ENCODE measurements around the gene APOL4.
"Not testable (repeated sequence)": the region's sequence is repeated elsewhere in the genome, so short reads cannot be mapped to it uniquely, and the experiment has no call there.

Gene APOL4, protein sequence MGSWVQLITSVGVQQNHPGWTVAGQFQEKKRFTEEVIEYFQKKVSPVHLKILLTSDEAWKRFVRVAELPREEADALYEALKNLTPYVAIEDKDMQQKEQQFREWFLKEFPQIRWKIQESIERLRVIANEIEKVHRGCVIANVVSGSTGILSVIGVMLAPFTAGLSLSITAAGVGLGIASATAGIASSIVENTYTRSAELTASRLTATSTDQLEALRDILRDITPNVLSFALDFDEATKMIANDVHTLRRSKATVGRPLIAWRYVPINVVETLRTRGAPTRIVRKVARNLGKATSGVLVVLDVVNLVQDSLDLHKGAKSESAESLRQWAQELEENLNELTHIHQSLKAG

DNA sequence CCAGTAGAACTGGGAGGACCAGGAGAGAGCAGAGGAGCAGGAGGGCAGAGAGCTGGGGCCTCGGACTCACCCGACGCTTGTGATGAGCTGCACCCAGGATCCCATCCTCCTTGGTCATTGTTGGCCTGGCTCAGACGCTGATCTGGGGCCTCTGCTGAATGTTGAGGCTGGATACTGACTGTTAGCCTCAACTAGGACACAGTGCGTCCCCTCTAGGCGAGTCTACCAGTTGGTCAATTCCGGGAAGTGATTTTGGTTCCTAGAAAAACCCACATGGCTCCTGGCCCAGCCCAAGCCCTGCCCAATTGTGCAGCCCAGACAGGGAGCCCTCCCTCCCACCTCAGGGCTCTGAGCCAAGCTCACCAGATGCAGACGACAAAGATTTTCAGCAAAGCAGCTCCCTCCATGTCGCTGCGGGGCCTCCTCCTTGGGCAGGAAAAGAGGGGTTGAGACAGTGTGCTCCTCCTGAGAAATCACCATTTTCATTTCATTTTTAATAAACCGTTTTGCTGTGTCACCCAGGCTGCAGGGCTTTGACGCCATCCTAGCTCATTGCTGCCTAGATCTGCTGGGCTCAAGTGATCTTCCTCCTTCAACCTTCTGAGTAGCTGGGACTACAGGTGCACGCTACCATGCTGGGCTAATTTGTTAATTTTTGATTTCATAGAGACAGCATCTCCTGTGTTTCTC is at the start of gene APOL4:
TSS of gene APOL4 (minus strand) at position 180 of the 690 bp plus-strand sequence. CDS start at position 105, 75 bp downstream.
- DNase-seq (ENCODE audit: low read depth), result no peak
- TF ChIP-seq, protein P1, sequence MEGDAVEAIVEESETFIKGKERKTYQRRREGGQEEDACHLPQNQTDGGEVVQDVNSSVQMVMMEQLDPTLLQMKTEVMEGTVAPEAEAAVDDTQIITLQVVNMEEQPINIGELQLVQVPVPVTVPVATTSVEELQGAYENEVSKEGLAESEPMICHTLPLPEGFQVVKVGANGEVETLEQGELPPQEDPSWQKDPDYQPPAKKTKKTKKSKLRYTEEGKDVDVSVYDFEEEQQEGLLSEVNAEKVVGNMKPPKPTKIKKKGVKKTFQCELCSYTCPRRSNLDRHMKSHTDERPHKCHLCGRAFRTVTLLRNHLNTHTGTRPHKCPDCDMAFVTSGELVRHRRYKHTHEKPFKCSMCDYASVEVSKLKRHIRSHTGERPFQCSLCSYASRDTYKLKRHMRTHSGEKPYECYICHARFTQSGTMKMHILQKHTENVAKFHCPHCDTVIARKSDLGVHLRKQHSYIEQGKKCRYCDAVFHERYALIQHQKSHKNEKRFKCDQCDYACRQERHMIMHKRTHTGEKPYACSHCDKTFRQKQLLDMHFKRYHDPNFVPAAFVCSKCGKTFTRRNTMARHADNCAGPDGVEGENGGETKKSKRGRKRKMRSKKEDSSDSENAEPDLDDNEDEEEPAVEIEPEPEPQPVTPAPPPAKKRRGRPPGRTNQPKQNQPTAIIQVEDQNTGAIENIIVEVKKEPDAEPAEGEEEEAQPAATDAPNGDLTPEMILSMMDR (conservative IDR thresholded peaks at IDR 0.05; ENCODE audit: low read depth, low read length), result no peak
- H3K4me3 ChIP-seq (ENCODE audit: low read length), result no peak within 1 kb of the TSS

DNA sequence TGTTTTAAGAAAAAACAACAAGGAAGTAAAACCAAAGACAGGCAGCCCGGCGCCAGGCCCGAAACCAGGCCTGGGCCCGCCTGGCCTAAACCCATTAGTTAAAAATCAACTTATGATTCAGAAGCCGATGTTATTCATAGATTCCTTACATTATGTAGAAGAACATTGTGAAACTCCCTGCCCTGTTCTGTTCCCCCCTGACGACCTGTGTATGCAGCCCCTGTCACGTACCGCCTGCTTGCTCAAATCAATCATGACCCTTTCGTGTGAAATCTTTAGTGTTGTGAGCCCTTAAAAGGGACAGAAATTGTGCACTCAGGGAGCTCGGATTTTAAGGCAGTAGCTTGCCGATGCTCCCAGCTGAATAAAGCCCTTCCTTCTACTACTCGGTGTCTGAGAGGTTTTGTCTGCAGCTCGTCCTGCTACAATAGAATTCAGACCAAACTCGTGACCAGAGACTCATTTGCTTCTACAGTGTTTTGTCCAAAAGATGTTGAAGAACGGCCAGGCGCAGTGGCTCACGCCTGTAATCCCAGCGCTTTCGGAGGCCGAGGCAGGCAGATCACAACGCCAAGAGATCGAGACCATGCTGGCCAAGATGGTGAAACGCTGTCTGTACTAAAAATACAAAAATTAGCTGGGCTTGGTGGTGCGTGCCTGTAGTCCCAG is 48.8 kb upstream of the APOL4 start:
- H3K4me3 ChIP-seq (ENCODE audit: low read length); DNase-seq (ENCODE audit: low read depth): not testable (repeated sequence)

DNA sequence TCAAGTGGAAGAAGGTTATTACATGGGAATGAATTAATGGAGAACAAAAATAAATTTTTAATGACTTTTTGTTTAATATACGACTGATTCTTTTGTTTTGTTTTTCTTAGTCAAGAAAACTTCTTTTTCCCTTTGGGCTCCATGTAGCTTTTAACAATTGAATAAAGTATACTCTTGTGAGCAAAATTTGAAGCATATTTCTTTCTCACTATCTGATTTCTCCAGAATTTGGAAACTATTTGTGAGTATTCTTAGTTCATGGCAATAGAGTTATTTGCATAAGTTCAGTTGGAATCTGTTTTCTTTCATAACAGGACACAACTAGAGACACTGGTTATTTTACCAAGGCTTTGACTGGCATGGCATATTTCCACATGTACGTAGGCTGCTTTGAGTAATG is 47.6 kb upstream of the APOL4 start:
- H3K4me3 ChIP-seq (ENCODE audit: low read length), result no peak overlapping the region
- DNase-seq (ENCODE audit: low read depth), result no peak
- TF ChIP-seq, protein P1 (conservative IDR thresholded peaks at IDR 0.05; ENCODE audit: low read depth, low read length), result no peak

DNA sequence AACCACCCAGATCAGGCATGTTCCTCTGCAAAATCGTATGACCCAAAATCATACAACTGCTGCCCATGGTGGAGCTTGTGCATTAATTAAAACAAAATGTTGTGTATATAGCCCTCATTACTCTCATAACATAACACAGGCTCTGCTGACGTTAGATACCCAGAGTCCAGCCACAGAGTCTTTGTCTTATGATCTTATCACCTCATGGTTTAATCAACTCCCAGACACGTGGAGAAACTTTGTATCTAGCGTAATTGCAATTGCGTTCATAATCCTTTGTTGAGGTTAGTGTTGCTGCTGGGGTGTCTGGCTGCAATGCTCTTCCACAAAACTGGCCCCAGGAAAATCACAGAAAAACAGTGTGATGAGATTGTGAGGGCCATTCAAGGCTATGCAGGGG is 46.3 kb upstream of the APOL4 start:
- TF ChIP-seq, protein P1 (conservative IDR thresholded peaks at IDR 0.05; ENCODE audit: low read depth, low read length), result no peak
- H3K4me3 ChIP-seq (ENCODE audit: low read length), result no peak overlapping the region

DNA sequence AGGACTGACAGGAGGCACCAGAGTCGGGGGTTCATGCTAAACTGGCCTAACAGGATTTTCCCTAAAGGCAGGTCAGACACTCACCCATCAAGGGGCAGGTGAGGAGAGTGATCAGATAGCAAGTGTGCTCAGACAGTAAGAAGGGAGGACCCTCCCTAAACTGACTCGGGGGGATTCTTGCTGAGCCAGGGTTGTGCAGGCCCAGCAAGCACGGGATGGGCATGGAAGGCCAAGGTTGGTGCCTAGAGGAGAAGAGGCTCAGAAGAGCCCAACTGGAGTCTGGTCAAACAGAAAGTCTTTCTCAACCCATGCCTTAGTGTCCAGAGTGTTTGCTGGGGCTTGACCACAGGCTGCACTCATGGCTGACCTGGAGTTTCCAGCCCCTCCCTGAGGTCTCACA is 45.1 kb upstream of the APOL4 start:
- no peak for DNase-seq (ENCODE audit: low read depth)
- H3K4me3 ChIP-seq (ENCODE audit: low read length), result no peak overlapping the region
- TF ChIP-seq, protein P1 (conservative IDR thresholded peaks at IDR 0.05; ENCODE audit: low read depth, low read length), result no peak

More for the DNA sequence above, 46.3 kb upstream of the APOL4 start:
- DNase-seq (ENCODE audit: low read depth), result no peak

DNA sequence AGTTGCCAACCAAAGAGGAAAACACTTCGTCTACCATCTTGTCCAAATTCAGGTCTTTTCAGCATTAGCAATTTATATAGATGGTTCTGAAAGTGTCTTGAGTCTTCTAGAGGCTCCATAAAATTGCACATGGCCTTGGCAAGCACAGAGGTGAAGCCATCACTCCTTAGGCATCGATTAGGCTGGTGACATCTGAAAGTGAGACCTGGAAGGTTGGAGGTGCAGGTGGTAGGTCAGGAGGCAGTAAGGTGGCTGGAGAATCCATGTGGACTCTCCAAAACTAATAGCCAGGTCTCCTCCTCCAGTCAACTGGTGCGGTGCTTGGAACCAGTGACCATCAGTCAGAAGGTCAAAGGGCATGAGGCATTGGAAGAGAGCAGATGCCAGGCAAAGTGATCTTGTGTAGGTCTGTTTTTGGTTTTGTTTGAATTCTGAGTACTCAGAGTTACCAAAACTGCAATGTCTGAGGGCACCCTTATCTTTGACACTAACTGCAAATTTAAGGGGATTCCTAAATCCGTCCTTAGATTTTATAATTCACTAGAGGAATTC is 44.3 kb upstream of the APOL4 start:
- no peak for DNase-seq (ENCODE audit: low read depth)
- H3K4me3 ChIP-seq (ENCODE audit: low read length), result no peak overlapping the region
- TF ChIP-seq, protein P1 (conservative IDR thresholded peaks at IDR 0.05; ENCODE audit: low read depth, low read length), result no peak

Data from retinal pigment epithelial cell (primary cell).